Psoas muscle (tissue), 8 donors: ENCODE measurements around the gene COL9A3. TPM values are rescaled to one million over a fixed set of nuclear protein-coding genes. Genes with fewer than 3 reads are reported as not detected.

Experiments
- ATAC-seq, 4 donors: fragments of 200-7000 bp; cut with Tn5 transposase; one replicate each; pipeline ENCODE4 v1.9.1; 2020; ENCODE audit warnings: moderate library complexity in 3 of 4, mild to moderate bottlenecking in 2 of 4
- DNase-seq, 2 donors: peaks; one replicate each; pipeline ENCODE4 v3.0.0-alpha.2; 2020
- H3K27ac ChIP-seq: fragments of 200-600 bp; one replicate; pipeline ENCODE4 v1.8.0; 2022
- H3K27me3 ChIP-seq, 3 donors: fragments of 200-600 bp in 1 of 3; one replicate each; pipeline versions ENCODE4 v1.6.1 to v1.8.0; 2013 to 2022; ENCODE audit warnings: low read length in 2 of 3, mild to moderate bottlenecking in 2 of 3, moderate library complexity in 1 of 3; ENCODE audit not compliant: insufficient read depth in 3 of 3
- H3K36me3 ChIP-seq, 2 donors: fragments of 200-600 bp in 1 of 2; one replicate each; pipeline versions ENCODE4 v1.6.1 to v1.8.0; 2013 to 2022; ENCODE audit warnings: low read depth in 1 of 2, mild to moderate bottlenecking in 1 of 2, moderate library complexity in 1 of 2; ENCODE audit not compliant: insufficient read depth in 1 of 2
- H3K4me1 ChIP-seq: fragments of 200-600 bp; one replicate; pipeline ENCODE4 v1.8.0; 2022
- H3K4me3 ChIP-seq: fragments of 200-600 bp; one replicate; pipeline ENCODE4 v1.8.0; 2022; ENCODE audit warnings: mild to moderate bottlenecking
- H3K9me3 ChIP-seq: fragments of 200-600 bp; one replicate; pipeline ENCODE4 v1.8.0; 2022
- WGBS, 3 donors: extraction: QIAGEN DNeasy Blood & Tissue Kit; methylation state at CpG; one replicate each; pipeline versions ENCODE4 v1.1.6 to v1.1.7; 2013; 5-methylcytosine and 5-hydroxymethylcytosine counted together
- intact Hi-C, 2 donors: fragments of 100-400 bp; cut with DNase I; formaldehyde crosslinking; loops; one replicate each; pipeline versions ENCODE4 v1.11.0 to v1.14.2; 2022
- polyA plus RNA-seq, 3 donors: library from polyadenylated mRNA; stranded (reverse); fragments of 200-250 nt; gene quantifications; one replicate each; pipeline ENCODE4 v1.2.3, GENCODE V29; 2013
- total RNA-seq, 4 donors: library from RNA; stranded (reverse); fragmentation: NEBNext Ultra II Directional in 2 of 4; extraction: Animal tissue kit (Norgen Biotek cat#: 25700) in 2 of 4; gene quantifications; one replicate each; pipeline versions ENCODE4 v1.2.1 to v1.2.4, GENCODE V29; 2021 to 2023
- TF ChIP-seq, protein P1 (sequence below): fragments of 200-600 bp; IDR thresholded peaks from one replicate; pipeline ENCODE4 v1.8.0; 2022; ENCODE audit warnings: antibody characterized with exemption
- donor health status: healthy with polysubstance abuse.
- donor health status: DM: no; HTN: no; CAD: no; lungs with moderate emphysema.
- donor health status: Bipolar disorder and iron deficiency.
- donor health status: healthy.
- donor health status: DM: yes; HTN: yes; CAD: no.
- donor health status: DM: no; HTN: no; CAD: no.
- donor health status: DM: no; HTN: no; CAD: no.
- donor health status: DM: yes; HTN: yes; CAD: no.

Gene COL9A3
- total and polyA plus RNA-seq, 7 donors, result 0.27 to 0.86 (median 0.59) TPM; not detected in 1

DNA sequence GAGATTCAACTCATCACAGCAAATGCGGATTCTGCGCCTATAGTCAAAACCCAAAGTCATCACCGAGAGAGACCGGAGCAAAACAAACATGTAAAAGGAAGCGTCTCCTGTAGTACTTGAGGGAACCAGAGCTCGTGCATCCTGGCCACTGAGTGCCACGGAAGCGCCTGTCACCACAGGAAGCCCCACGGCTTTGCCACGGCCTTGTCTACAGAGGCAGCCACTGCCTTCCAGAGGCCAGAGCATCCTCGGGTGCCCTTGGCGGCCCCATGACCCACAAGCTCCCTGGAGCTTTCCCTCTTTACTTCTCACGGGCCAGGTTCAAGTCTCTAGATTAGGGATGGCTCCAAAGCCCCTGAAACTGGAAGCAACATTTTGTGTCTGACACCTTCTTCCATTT lies 37.3 kb downstream of the COL9A3 start:
- H3K4me3 ChIP-seq, result no peak overlapping the region
- no peaks in the 10 kb centered on the region for H3K4me1 ChIP-seq
- H3K27me3 ChIP-seq, result no peaks in the 10 kb centered on the region
- WGBS, 3 donors, result 95 to 98% (median 97%) methylated on average over 13 of the region's 13 CpGs
- H3K36me3 ChIP-seq, result peaks cover 3 to 39% of the 10 kb centered on the region in 2 donors
- TF ChIP-seq, protein P1, sequence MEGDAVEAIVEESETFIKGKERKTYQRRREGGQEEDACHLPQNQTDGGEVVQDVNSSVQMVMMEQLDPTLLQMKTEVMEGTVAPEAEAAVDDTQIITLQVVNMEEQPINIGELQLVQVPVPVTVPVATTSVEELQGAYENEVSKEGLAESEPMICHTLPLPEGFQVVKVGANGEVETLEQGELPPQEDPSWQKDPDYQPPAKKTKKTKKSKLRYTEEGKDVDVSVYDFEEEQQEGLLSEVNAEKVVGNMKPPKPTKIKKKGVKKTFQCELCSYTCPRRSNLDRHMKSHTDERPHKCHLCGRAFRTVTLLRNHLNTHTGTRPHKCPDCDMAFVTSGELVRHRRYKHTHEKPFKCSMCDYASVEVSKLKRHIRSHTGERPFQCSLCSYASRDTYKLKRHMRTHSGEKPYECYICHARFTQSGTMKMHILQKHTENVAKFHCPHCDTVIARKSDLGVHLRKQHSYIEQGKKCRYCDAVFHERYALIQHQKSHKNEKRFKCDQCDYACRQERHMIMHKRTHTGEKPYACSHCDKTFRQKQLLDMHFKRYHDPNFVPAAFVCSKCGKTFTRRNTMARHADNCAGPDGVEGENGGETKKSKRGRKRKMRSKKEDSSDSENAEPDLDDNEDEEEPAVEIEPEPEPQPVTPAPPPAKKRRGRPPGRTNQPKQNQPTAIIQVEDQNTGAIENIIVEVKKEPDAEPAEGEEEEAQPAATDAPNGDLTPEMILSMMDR, result no peak
- H3K27ac ChIP-seq, result no peak overlapping the region
- ATAC-seq, result no peak
- no peaks in the 10 kb centered on the region for H3K9me3 ChIP-seq
- intact Hi-C loops, result no loop called here
- DNase-seq, result no peak

DNA sequence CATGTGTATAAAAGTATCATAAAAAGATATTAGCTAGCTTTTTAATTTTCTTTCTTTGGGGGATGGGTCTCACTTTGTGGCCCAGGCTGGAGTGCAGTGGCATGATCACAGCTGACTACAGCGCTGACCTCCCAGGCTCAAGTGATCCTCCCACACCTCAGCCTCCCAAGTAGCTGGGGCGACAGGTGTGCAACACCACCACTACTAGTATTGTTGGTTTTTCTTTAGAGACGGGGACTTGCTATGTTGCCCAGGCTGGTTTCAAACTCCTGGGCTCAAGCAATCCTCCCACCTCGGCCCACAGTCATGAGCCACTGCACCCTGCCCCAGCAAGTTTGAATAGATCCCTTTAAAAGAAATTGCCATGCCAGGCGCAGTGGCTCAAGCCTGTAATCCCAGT lies 38.3 kb downstream of the COL9A3 start:
- no peak for ATAC-seq

DNA sequence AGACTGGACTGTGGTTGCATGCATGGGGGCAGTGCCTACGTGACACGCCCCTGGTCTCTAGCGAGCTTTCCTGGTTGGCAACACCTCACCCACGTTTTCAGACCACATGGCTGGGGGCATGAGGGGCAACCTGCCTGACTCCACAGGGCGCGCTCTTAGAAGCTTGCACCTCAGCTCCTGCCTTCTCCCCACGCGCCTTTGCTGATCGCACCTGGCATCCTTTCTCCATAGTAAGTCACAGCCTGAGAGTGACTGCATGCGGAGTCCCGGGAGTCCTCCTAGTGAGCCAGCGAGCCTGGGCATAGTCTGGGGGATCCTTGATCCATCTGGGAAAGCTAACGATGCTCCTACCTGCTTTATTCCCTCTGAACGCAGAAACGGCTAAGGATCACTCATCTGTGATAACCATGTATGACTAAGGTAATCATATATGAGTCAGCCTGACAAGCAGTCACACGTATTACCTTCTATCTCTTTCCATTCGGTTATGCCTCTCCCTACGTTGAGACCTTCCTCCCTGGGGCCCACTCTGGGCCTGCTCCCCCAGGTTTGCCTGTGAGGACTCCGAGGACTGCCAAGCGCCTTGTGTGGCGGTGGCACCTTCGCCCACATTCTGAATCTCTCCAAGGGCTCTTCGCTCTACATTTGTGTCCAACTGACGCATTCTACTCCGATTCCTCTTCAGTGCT lies 40.2 kb downstream of the COL9A3 start:
- intact Hi-C loops, result no loop called here
- H3K4me3 ChIP-seq, result no peak overlapping the region
- 94% methylated on average over 25 of the region's 25 CpGs for WGBS, 3 donors
- H3K27ac ChIP-seq, result no peak overlapping the region
- peaks cover 10% of the 10 kb centered on the region for H3K4me1 ChIP-seq
- ATAC-seq (no peak), DNase-seq (no peak)
- no peaks in the 10 kb centered on the region for H3K9me3 ChIP-seq
- peaks cover 0 to 35% of the 10 kb centered on the region in 2 donors for H3K36me3 ChIP-seq
- TF ChIP-seq, protein P1, result no peak
- H3K27me3 ChIP-seq, result peaks cover 0 to 5% (median 0%) of the 10 kb centered on the region in 3 donors

More for the DNA sequence above, 38.3 kb downstream of the COL9A3 start:
- TF ChIP-seq, protein P1, result no peak
- Histone ChIP-seq H3K27me3 (no peaks in the 10 kb centered on the region), H3K36me3 (peaks cover 0 to 41% of the 10 kb centered on the region in 2 donors), H3K4me3 (no peak overlapping the region), H3K4me1 (peaks cover 4% of the 10 kb centered on the region), H3K9me3 (no peaks in the 10 kb centered on the region), H3K27ac (no peak overlapping the region)
- intact Hi-C loops, result no loop called here
- DNase-seq, result no peak
- WGBS, 3 donors, result 86 to 98% (median 87%) methylated on average over 5 of the region's 5 CpGs

DNA sequence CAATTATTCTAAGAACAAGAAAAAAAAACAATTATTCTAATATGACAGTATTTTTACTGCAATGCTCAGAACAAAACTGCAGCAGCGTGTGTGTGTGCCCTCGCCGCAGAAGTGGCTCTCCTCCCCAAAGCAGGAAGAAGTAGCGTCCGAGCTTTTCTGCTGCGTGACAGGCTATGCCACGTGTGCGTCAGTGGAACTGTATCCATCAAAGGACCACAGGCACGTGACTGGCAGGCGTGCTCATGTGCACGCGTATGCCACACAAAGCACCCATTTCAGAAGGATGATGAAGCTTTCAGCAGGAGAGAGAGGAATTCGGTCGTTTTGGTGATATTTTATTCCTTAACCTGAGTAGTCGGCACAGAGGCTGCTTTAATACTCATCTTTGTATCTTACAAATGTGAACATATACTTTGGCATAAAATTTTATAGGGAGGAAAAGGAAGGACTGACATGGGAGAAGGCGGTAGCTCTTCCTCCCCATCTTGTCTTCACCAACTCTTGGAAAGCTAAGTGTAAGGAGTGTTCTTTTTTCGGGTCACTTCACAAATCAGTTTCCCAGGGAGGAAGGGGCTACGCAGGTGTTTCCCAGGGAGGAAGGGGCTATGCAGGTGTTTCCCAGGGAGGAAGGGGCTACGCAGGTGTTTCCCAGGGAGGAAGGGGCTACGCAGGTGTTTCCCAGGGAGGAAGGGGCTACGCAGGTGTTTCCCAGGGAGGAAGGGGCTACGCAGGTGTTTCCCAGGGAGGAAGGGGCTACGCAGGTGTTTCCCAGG lies 41.4 kb downstream of the COL9A3 start:
- Histone ChIP-seq H3K4me1 (peaks cover 10% of the 10 kb centered on the region), H3K36me3 (peaks cover 0 to 29% of the 10 kb centered on the region in 2 donors), H3K4me3 (no peak overlapping the region), H3K9me3 (no peaks in the 10 kb centered on the region), H3K27ac (no peak overlapping the region), H3K27me3 (peaks cover 0 to 5% (median 0%) of the 10 kb centered on the region in 3 donors)
- ATAC-seq (no peak), DNase-seq (no peak)
- WGBS, 3 donors, result 90 to 94% (median 91%) methylated on average over 18 to 20 of the region's 23 CpGs
- intact Hi-C loops, result no loop called here
- TF ChIP-seq, protein P1, result no peak
